Small intestine (tissue), 7 donors: ENCODE measurements around the gene PARP6. TPM values are rescaled to one million over a fixed set of nuclear protein-coding genes. Genes with fewer than 3 reads are reported as not detected.

Experiments
- DNase-seq, 2 donors: peaks; one replicate each; pipeline versions ENCODE4 v3.0.0 to v3.0.0-alpha.2; 2013
- FAIRE-seq: peaks from 2 replicates; lab custom pipeline; 2012; peaks lifted over from hg19 to GRCh38; lab: Jason Lieb, UNC
- H3K27ac ChIP-seq, 3 donors: one replicate each; pipeline ENCODE4 v1.5.1; 2013; ENCODE audit warnings: low read length in 2 of 3, mild to moderate bottlenecking in 2 of 3, control low read depth in 1 of 3, inconsistent platforms in 1 of 3, low read depth in 1 of 3, moderate library complexity in 1 of 3
- H3K27me3 ChIP-seq, 3 donors: one replicate each; pipeline ENCODE4 v1.6.1; 2013; ENCODE audit warnings: low read length in 3 of 3, inconsistent platforms in 1 of 3; ENCODE audit not compliant: control insufficient read depth in 3 of 3, insufficient read depth in 3 of 3
- H3K36me3 ChIP-seq, 3 donors: one replicate each; pipeline ENCODE4 v1.6.1; 2013; ENCODE audit warnings: low read length in 3 of 3, inconsistent platforms in 1 of 3, low read depth in 1 of 3, mild to moderate bottlenecking in 1 of 3, moderate library complexity in 1 of 3; ENCODE audit not compliant: control insufficient read depth in 3 of 3, insufficient read depth in 2 of 3
- H3K4me1 ChIP-seq, 3 donors: one replicate each; pipeline ENCODE4 v1.6.1; 2013; ENCODE audit warnings: low read length in 2 of 3, inconsistent platforms in 1 of 3, low read depth in 1 of 3, mild to moderate bottlenecking in 1 of 3, moderate library complexity in 1 of 3; ENCODE audit not compliant: control insufficient read depth in 3 of 3, insufficient read depth in 2 of 3
- H3K4me3 ChIP-seq, 3 donors: one replicate each; pipeline ENCODE4 v1.5.1; 2013; ENCODE audit warnings: low read length in 3 of 3, control low read depth in 1 of 3, inconsistent platforms in 1 of 3, low read depth in 1 of 3, mild to moderate bottlenecking in 1 of 3, moderate library complexity in 1 of 3
- H3K9me3 ChIP-seq, 2 donors: one replicate each; pipeline ENCODE4 v1.6.1; 2013; ENCODE audit warnings: low read depth in 1 of 2, low read length in 1 of 2; ENCODE audit not compliant: control insufficient read depth in 2 of 2, insufficient read depth in 1 of 2
- WGBS, 3 donors: extraction: QIAGEN DNeasy Blood & Tissue Kit; methylation state at CpG; one replicate each; pipeline ENCODE4 v1.1.7; 2013; 5-methylcytosine and 5-hydroxymethylcytosine counted together
- polyA plus RNA-seq, 4 donors: library from polyadenylated mRNA; stranded (reverse) in 3 of 4; unstranded in 1 of 4; fragments of 200-250 nt in 3 of 4; fragments of 120-200 nt in 1 of 4; gene quantifications; one replicate each; pipeline versions ENCODE4 v1.2.1 to v1.2.3, GENCODE V29; 2013
- donor health status: healthy with polysubstance abuse.
- donor health status: control.
- donor health status: control.
- donor health status: Bipolar disorder and iron deficiency.
- donor health status: healthy.

PARP6 gene
- polyA plus RNA-seq, 4 donors = 22.7 to 81.2 (median 69.2) TPM

- peak overlapping the region; percentile 18 to 90 (median 26) for H3K4me3 ChIP-seq
- H3K27ac ChIP-seq = peak overlapping the region in 2 of 3 donors; percentile 41 to 93
- FAIRE-seq = no peak
- peaks cover 0 to 16% (median 13%) of the 10 kb centered on the region in 3 donors for H3K4me1 ChIP-seq
- WGBS, 3 donors = 47 to 71% (median 61%) methylated on average over 10 of the region's 10 CpGs
- H3K27me3 ChIP-seq = no peaks in the 10 kb centered on the region
- no peak for DNase-seq
- no peaks in the 10 kb centered on the region for H3K9me3 ChIP-seq
- peaks cover 0 to 7% (median 0%) of the 10 kb centered on the region in 3 donors for H3K36me3 ChIP-seq
Measured at GRCh38 chr15:72272997-72273352, 621 bp upstream of the PARP6 start.

- Histone ChIP-seq H3K36me3 (peaks cover 0 to 14% (median 0%) of the 10 kb centered on the region in 3 donors), H3K27ac (peak overlapping the region; percentile 77 to 93 (median 88)), H3K4me3 (peak overlapping the region; percentile 73 to 90 (median 78)), H3K9me3 (no peaks in the 10 kb centered on the region), H3K4me1 (peaks cover 0 to 16% (median 13%) of the 10 kb centered on the region in 3 donors), H3K27me3 (no peaks in the 10 kb centered on the region)
- DNase-seq (peak in 1 of 2 donors; percentile 20), FAIRE-seq (no peak)
- 4 to 16% (median 15%) methylated on average over 12 to 13 of the region's 13 CpGs for WGBS, 3 donors
Measured at GRCh38 chr15:72271895-72272212, 500 bp downstream of the PARP6 start.

- peak overlapping the region in 2 of 3 donors; percentile 78 to 90 for H3K4me3 ChIP-seq
- FAIRE-seq = no peak
Measured at GRCh38 chr15:72271221-72271620, 1.1 kb downstream of the PARP6 start.

GRCh38 chr15:72269739-72270138 is 2.6 kb downstream of the PARP6 start:
- H3K4me3 ChIP-seq = no peak overlapping the region
- peaks cover 4 to 25% (median 8%) of the 10 kb centered on the region in 3 donors for H3K36me3 ChIP-seq

More at GRCh38 chr15:72271221-72271620, 1.1 kb downstream of the PARP6 start:
- peaks cover 0 to 19% (median 2%) of the 10 kb centered on the region in 3 donors for H3K36me3 ChIP-seq
- H3K9me3 ChIP-seq = no peaks in the 10 kb centered on the region
- peak in 1 of 2 donors; percentile 6 for DNase-seq
- H3K27ac ChIP-seq = peak overlapping the region in 1 of 3 donors; percentile 88
- H3K27me3 ChIP-seq = no peaks in the 10 kb centered on the region
- H3K4me1 ChIP-seq = peaks cover 0 to 16% (median 13%) of the 10 kb centered on the region in 3 donors
- 85 to 93% (median 86%) methylated on average over 4 of the region's 4 CpGs for WGBS, 3 donors

GRCh38 chr15:72265031-72265430 is 7.3 kb downstream of the PARP6 start:
- Histone ChIP-seq H3K27me3 (no peaks in the 10 kb centered on the region), H3K4me1 (peaks cover 0 to 2% (median 0%) of the 10 kb centered on the region in 3 donors), H3K36me3 (peaks cover 16 to 36% (median 17%) of the 10 kb centered on the region in 3 donors), H3K27ac (no peak overlapping the region), H3K4me3 (no peak overlapping the region), H3K9me3 (no peaks in the 10 kb centered on the region)
- DNase-seq (no peak), FAIRE-seq (no peak)
- WGBS, 3 donors = 76 to 91% (median 84%) methylated on average over 5 of the region's 5 CpGs

More at GRCh38 chr15:72269739-72270138, 2.6 kb downstream of the PARP6 start:
- peaks cover 2 to 16% (median 13%) of the 10 kb centered on the region in 3 donors for H3K4me1 ChIP-seq
- DNase-seq (no peak), FAIRE-seq (no peak)
- no peaks in the 10 kb centered on the region for H3K27me3 ChIP-seq
- 95 to 99% (median 96%) methylated on average over 4 of the region's 4 CpGs for WGBS, 3 donors
- no peak overlapping the region for H3K27ac ChIP-seq
- no peaks in the 10 kb centered on the region for H3K9me3 ChIP-seq

- no peak overlapping the region for H3K4me3 ChIP-seq
- DNase-seq (no peak), FAIRE-seq (no peak)
- no peaks in the 10 kb centered on the region for H3K9me3 ChIP-seq
- H3K36me3 ChIP-seq = peaks cover 15 to 42% (median 26%) of the 10 kb centered on the region in 3 donors
- no peaks in the 10 kb centered on the region for H3K27me3 ChIP-seq
- no peak overlapping the region for H3K27ac ChIP-seq
- H3K4me1 ChIP-seq = no peaks in the 10 kb centered on the region
- WGBS, 3 donors = 93 to 96% (median 96%) methylated on average over 10 of the region's 10 CpGs
Measured at GRCh38 chr15:72252663-72253299, 19.6 kb downstream of the PARP6 start.

- no peaks in the 10 kb centered on the region for H3K4me1 ChIP-seq
- no peaks in the 10 kb centered on the region for H3K9me3 ChIP-seq
- H3K27me3 ChIP-seq = no peaks in the 10 kb centered on the region
- FAIRE-seq (no peak), DNase-seq (no peak)
- no peak overlapping the region for H3K27ac ChIP-seq
- WGBS, 3 donors = 81 to 85% (median 84%) methylated on average over 3 of the region's 3 CpGs
- peaks cover 8 to 38% (median 18%) of the 10 kb centered on the region in 3 donors for H3K36me3 ChIP-seq
- H3K4me3 ChIP-seq = no peak overlapping the region
Measured at GRCh38 chr15:72249142-72249810, 23.1 kb downstream of the PARP6 start.

GRCh38 chr15:72248514-72248913 is 23.8 kb downstream of the PARP6 start:
- Histone ChIP-seq H3K4me1 (no peaks in the 10 kb centered on the region), H3K4me3 (no peak overlapping the region), H3K27ac (no peak overlapping the region), H3K9me3 (no peaks in the 10 kb centered on the region), H3K36me3 (peaks cover 4 to 36% (median 12%) of the 10 kb centered on the region in 3 donors), H3K27me3 (no peaks in the 10 kb centered on the region)
- no peak for FAIRE-seq
- 93 to 100% (median 95%) methylated on average over 1 of the region's 1 CpG for WGBS, 3 donors
- no peak for DNase-seq
